ENCODE measurements around the gene MTHFSD.

GRCh38 chr16:86536621-86537020 lies 18.4 kb downstream of the MTHFSD start:
- TF ChIP-seq CTCF (IDR thresholded peaks at IDR 0.05): no peak
- TF ChIP-seq ZFX (IDR thresholded peaks at IDR 0.05; ENCODE audit: borderline replicate concordance): no peak

Data from 22Rv1 (cell line).